HL-60/S4 (cell line): Measurements from ENCODE around the gene INCENP.

ENCODE experiments used
- in situ Hi-C: fragments of 300-500 bp; cut with MboI; formaldehyde crosslinking; loops from 2 replicates; pipeline ENCODE4 v1.14.3; 2022; ENCODE audit warnings: low sequenced_read_pairs

Gene INCENP

GRCh38 chr11:62139526-62140303, 15.9 kb downstream of the INCENP start:
- in situ Hi-C loops = no loop called here

- in situ Hi-C loops = no loop called here
Measured at GRCh38 chr11:62140304-62141110, 16.7 kb downstream of the INCENP start.

DNA sequence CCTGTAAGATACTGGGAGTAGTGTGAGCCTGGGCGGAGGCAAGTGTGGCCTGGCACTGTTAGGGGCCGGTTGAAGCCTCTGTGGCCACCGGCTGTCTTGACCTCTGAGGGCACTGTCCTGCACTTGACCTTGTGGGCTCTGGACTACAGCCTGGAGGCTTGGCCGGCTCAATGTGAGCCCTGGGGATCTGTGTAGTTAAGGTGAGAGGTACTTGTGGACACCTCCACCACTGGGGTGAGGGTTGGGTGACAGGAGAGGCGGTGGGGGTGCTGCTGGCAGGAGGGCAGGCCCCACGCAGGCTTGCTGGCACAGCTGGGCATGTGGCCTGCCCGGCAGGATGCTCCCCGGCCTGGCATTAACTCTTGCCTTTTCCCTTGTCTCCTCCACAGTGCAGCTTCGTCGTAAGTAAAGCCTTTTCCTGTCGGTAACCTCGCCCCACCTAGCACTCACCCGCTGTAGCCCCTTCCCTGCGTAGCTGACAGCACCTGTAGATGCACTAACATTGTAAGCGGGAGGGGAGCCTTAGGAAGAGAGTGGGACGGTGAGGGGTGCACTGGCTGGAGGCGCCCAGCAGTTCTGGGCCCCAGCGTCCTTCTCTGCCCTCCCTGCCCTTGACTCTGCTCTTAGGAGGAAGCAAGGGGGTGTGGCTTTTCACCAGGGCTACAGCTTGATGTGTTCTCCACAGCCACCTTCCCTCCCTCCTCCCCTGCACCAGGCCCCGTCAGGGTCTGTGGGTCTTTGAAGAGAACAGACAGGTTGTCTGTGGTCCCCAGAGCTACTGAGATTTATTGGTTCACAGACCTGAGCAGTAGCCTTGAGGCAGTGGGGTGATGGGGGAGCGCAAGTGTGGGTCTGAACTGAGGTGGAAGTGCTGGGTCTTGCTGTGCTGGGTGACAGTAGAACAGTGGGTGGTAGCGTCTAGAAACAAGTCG, 17.6 kb downstream of the INCENP start:
- in situ Hi-C loops = no loop called here

DNA sequence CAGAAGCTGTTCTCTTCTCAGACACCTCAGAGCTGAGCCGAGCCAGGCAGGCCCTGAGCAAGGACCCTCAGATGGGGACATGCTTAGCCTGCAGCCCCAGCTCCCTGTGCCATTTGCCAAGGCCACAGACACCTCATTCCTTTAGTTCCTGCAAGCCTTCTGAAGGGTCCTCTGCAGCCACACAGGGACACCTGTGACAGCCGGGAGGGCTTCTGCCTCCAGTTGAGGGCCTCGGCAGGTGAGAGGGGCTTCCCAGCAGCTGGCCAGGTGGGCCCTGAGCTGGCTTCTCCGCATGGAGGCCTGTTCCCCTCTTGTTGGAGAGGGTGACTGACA, 18.2 kb downstream of the INCENP start:
- in situ Hi-C loops = no loop called here

GRCh38 chr11:62142921-62143320, 19.1 kb downstream of the INCENP start:
- in situ Hi-C loops = no loop called here

DNA sequence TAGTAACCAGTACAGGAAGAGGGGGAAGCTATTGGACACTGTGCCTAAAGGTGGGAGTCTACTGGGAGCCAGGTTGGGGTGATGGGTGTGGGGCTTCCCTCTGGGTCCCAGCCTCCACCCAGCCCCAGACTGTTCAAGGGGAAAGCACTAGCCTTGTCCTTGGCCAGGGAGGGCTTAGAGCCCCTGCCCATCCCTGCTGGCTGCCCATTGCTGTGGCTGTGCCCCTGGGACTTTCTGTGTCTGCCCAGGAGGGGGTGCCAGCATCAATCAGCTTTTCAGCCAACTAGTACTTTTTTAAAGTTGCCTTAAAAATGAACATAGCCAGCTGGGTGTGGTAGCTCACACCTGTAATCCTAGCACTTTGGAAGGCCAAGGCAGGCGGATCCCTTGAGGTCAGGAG, 19.9 kb downstream of the INCENP start:
- in situ Hi-C loops = no loop called here

DNA sequence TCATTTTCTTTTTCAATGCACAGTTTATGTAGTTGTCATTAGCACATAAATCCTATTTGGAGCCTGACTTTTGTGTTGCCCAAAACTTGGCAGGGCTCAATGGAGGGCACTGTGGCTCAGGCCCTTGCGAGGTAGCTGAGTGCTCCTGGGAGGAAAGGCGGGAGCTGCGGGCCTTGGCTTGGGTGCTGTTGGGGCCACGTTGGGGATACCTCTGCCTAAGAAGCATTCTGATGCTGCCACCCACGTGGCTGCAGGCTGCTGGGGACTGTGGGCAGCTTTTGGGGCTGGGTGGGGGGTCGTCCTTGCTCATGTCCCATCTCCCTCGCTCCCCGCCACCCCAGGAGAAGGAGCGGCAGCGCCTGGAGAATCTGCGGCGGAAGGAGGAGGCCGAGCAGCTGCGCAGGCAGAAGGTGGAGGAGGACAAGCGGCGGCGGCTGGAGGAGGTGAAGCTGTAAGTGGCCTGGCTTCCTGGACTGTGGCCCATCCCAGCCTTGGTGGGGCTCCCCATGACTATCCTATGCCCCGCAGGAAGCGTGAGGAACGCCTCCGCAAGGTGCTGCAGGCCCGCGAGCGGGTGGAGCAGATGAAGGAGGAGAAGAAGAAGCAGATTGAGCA, 20.9 kb downstream of the INCENP start:
- in situ Hi-C loops = no loop called here

GRCh38 chr11:62145261-62145871, 21.6 kb downstream of the INCENP start:
- in situ Hi-C loops = no loop called here

GRCh38 chr11:62146476-62147200, 22.8 kb downstream of the INCENP start:
- in situ Hi-C loops = no loop called here

DNA sequence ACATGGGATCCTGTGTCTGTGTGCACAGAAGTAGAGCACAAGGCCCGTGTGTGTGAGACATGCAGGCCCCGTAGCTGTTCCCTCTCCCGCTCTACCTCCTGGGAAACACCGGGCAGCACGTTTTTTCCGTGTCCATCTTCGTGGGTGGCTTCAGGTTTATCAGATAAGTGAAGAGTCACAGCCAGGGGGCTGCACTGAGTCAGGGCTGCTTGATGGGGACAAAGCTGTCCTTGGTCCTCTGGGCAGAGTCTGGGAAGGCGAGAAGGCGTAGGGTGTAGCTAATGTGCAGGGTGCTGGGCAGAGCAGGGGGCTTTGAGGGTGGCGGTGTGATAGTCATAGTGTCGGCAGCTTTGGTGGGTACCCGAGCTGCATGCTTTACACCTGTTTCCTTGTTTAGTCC, 23.7 kb downstream of the INCENP start:
- in situ Hi-C loops = no loop called here

DNA sequence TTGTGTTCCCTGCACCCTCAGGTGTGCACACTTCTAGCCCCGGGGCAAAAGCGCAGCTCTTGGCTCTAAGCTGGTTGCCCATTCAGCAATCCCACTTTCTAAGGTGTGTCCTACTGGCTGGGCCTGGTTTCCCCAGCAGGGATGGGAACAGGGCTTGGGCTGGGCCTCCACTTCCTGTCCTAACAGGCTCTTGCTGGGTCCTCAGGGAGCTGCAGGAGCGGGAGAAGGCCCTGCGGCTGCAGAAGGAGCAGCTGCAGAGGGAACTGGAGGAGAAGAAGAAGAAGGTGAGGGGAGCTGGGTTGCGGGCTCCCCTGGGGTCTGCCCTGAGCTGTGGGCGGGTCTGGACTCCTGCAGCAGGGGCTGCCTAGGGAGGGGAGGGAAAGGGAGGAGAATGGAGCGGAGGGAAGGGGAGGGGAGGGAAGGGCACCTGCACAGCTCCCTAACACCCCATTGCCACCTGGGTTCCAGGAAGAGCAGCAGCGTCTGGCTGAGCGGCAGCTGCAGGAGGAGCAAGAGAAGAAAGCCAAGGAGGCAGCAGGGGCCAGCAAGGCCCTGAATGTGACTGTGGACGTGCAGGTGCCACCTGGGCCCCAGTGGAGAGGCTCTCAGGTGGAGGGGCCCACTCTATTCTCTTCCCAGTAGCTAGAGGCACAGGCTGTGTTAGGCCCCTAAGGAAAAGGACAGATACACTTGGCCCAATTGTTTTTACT, 24.6 kb downstream of the INCENP start:
- in situ Hi-C loops = no loop called here

DNA sequence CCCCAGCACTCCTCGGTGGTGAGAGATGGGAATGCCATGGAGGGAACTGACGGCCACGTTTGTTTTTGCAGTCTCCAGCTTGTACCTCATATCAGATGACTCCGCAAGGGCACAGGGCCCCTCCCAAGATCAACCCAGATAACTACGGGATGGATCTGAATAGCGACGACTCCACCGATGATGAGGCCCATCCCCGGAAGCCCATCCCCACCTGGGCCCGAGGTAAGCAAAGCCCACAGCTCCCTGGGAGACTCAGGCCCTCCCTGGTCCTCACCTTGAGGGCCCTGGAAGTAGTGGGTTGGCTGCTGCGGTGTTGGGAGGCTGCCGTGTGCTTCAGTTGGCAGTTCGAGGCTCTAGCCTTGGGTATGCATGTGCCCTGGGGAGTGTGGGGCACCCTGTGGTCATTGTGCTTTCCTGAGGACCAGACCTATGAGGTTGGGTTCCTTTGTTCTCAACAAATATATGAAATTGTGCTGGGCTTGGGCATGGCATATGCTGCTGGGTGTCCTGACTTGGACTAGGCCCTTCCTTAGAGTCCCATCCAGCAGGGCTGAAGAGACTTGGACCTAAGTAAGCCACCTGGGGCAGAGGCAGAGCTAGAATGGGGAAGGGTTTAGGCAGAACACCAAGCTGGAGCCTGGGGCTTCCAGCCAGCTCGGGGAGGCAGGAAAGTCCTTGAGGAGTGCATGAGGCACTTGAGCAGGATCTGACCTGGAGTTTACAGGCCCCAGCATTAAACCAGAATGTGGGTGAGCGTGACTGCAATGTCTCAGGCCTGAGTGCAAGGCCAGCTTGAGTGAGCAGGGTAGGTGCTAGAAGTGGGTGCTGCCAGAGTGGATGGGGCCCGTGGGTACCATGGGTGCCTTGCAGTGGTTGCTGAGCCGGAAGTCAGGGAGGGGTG, 26.4 kb downstream of the INCENP start:
- in situ Hi-C loops = no loop called here

- in situ Hi-C loops = no loop called here
Measured at GRCh38 chr11:62150887-62151736, 27.3 kb downstream of the INCENP start.

- in situ Hi-C loops = no loop called here
Measured at GRCh38 chr11:62151737-62152102, 27.9 kb downstream of the INCENP start.

- in situ Hi-C loops = no loop called here
Measured at GRCh38 chr11:62152245-62153086, 28.7 kb downstream of the INCENP start.

- in situ Hi-C loops = no loop called here
Measured at GRCh38 chr11:62153087-62153395, 29.2 kb downstream of the INCENP start.

GRCh38 chr11:62153617-62154016, 29.8 kb downstream of the INCENP start:
- in situ Hi-C loops = no loop called here
